AG10803 (cell line): ENCODE data around the gene SGK2.

ENCODE experiments used
- DNase-seq: peaks from one replicate; pipeline ENCODE4 v3.0.0; 2010; ENCODE audit warnings: low read depth
- H3K4me3 ChIP-seq: 2 replicates; pipeline ENCODE4 v1.5.1; 2011; ENCODE audit warnings: mild to moderate bottlenecking, low read length, control low read depth
- CTCF ChIP-seq: conservative IDR thresholded peaks from 2 replicates; pipeline ENCODE4 v1.5.1; 2011; ENCODE audit warnings: mild to moderate bottlenecking, low read length, control low read depth, inconsistent platforms

SGK2 gene

GRCh38 chr20:43558412-43559146 is at the start of gene SGK2:
TSS of gene SGK2 (plus strand) at chr20:43559027. CDS start at chr20:43566496, 7,469 bp downstream.
- peak; percentile 16 for DNase-seq
- TF ChIP-seq CTCF = no peak

DNA sequence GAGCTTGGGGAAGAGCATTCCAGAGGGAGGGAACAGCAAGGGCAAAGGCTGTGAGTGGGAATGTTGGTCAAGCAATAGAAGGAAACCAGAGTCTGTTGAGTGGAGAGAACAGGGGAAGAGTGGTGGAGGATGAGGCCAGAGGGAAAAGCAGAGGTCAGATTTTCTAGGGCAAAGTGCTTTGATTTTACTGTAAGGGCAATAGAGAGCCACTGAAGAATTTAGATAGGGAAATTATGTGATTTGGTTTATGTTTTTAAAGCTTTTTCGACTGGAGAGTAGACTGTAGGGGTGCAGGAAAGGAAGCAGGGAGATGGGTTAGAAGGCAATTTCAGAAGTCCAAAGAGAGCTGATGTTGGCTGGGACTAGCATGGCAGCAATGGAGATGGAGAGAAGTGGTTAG is 46.9 kb upstream of the SGK2 start:
- H3K4me3 ChIP-seq = no peak overlapping the region
- TF ChIP-seq CTCF = no peak
- no peak for DNase-seq

More at GRCh38 chr20:43558412-43559146, at the start of gene SGK2:
- no peak within 1 kb of the TSS for H3K4me3 ChIP-seq

GRCh38 chr20:43513372-43513930 is 45.4 kb upstream of the SGK2 start:
- H3K4me3 ChIP-seq = peak overlapping the region; percentile 69
- DNase-seq = no peak
- TF ChIP-seq CTCF = no peak

DNA sequence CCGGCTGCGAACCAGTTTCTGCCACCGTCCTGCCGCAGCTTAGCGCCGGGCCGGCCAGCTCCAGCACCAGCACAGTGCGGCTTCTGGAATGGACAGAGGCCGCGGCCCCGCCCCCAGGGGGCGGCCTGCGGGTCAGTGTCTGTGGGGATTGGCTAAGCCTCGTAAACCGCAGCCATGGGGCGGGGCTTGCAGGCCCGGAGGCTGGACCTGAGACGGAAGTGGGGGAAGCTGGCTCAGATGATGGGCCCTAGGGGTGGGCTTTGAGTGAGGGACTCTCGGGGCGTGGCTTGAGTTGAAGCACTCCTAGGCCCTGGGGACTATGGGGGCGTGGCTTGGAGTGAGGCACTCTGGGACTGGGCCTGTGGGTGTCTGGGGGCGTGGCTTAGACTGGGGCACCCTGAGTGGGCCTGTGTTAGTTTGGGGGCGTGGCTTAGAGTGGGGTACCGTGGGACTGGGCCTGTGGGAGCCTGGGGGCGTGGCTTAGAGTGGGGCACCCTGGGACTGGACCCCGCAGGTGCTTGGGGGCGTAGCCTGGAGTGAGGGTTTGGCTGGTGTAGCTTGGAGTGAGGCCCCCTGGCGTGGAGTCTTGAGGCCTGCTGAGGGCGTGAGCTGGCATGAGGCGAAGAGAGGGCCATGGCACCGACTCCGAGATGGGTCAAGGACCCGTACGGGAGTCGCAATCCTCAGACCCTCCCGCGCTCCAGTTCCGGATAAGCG is 44.7 kb upstream of the SGK2 start:
- TF ChIP-seq CTCF = peak; percentile 29
- DNase-seq = peak; percentile 98
- H3K4me3 ChIP-seq = peak overlapping the region; percentile 69

DNA sequence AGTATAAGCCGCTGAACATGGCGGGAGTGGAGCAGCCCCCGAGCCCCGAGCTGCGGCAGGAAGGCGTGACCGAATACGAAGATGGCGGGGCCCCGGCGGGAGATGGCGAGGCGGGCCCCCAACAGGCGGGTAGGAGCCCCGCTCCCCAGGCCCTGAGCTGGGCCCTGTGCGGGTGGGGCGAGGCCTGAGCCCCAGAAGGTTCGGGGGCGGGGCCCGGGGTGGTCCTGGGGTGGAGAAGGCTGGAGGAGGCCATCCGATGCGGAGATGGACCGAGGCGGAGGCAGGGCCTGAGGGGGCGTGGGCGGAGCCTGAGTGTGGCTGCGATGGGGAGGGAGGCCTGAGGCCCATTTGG is 44.2 kb upstream of the SGK2 start:
- DNase-seq = peak; percentile 4
- peak overlapping the region; percentile 69 for H3K4me3 ChIP-seq
- no peak for TF ChIP-seq CTCF

- no peak for TF ChIP-seq CTCF
- H3K4me3 ChIP-seq = no peak overlapping the region
- DNase-seq = no peak
Measured at GRCh38 chr20:43515628-43516027, 43.2 kb upstream of the SGK2 start.
